GM18870 (cell line): ENCODE measurements around the gene CHD6.

Experiments used
- ATAC-seq: cut with Tn5 transposase; IDR thresholded peaks from one replicate; pipeline ENCODE4 v1.9.1; 2021; ENCODE audit warnings: moderate library complexity; ENCODE audit not compliant: unreplicated experiment

The CHD6 gene

DNA sequence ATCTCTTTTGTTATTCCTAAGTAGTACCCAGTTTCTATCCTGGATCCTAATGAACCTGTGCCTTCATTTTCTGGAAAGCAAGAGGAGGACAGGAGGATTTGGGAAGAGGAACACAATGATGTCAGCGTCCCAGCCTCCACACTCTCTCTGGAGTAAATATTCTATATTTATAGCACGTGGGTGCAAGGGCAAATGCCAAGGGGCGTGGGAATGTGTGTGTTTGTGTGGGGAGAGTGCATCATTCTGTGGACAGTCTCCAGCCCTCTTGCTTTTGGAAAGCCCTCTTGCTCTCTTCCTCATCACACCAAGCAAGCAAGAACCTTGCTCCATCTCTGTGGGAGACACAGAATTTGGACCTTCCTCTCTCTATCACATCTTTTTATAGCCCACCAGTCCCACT, 148.3 kb downstream of the CHD6 start:
- no peak for ATAC-seq

- ATAC-seq = no peak
Measured at GRCh38 chr20:41468994-41469600, 149.1 kb downstream of the CHD6 start.

GRCh38 chr20:41467690-41468089, 150.5 kb downstream of the CHD6 start:
- no peak for ATAC-seq

DNA sequence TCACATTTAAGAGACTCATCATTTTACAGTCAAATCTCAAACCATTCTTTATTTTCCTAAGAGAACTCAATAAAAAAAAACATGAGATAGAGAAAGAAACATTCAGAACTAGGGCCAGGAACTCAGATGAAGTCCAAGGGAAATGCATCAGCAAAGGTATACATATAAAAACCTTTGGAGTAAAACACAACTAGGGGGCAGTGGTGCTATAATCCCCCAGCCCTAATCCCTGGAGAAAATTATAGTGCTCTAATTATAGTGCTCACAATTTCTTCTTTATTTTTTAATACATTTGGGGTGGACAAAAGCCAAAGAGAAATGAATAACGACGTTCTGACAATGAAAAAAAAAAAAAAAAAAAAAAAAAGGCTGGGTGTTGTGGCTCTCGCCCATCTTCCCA, 151.0 kb downstream of the CHD6 start:
- no peak for ATAC-seq

DNA sequence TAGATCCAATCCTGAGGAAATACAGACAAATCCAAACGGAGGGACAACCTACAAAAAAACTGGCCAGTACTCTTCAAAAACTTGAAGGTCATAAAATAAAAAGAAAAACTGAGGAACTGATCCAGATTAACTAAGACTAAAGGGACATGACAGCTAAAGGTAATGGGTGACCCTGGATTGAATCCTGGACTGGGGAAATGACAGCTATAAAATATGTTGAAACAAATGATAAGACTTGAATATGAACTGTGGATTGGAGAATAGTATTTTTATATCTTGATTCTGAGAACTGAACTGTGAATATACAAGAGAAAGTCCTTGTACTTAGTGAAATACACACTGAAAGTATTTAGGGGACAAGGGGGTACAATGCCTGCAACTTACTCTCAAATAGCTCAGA, 154.6 kb downstream of the CHD6 start:
- no peak for ATAC-seq

- peak; percentile 63 for ATAC-seq
Measured at GRCh38 chr20:41462372-41463161, 155.6 kb downstream of the CHD6 start.

DNA sequence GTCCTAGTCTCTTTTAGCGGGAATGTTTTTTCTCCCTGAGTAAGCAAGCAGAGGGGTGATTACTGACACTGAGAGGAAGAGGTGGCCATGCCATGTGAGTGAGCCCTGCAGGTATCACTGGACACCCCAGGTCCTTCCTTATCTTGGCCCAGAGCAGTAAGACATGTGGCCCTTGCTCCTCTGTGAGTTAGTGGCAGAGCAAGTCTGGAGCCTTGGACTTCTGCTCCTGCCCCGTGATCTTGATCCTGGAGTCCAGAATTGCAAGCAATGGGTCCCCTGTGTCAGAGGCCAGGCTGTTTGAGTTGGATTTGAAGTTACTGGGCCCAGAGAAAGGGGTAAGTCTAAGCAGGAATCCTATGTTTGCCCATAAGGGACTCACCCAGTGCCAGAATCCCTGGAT, 159.4 kb downstream of the CHD6 start:
- no peak for ATAC-seq

DNA sequence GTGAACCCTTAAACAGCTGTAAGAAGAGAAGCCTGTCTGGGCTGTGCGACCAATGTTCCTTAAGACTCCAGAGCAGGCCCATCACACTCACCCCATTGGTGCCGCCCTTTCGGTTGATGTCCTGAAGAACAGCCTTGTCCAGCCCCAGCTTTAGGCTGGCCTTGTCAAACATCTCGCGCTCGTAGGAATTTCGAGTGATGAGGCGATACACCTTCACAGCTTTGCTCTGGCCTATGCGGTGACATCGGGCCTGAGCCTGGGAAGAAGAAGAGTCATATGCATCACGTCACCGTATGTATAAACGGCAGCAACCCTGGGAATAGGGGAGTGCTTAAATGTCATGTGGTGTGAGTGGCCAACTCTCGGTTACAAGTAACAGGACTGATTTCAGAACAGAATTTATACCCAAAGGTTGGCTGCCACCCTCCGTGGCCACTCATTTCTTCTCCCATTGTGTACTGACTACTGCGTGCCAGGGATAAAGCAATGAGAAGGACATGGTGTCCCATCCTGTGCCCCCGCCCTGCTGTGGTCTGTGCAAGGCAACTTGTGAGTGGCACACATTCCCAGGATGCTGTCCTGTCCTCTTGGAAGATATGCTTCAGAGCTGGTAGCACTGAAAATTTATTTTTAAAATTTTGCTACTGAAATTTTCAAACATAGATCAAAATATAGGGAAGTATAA, 160.9 kb downstream of the CHD6 start:
- no peak for ATAC-seq

GRCh38 chr20:41456351-41456750, 161.8 kb downstream of the CHD6 start:
- no peak for ATAC-seq

DNA sequence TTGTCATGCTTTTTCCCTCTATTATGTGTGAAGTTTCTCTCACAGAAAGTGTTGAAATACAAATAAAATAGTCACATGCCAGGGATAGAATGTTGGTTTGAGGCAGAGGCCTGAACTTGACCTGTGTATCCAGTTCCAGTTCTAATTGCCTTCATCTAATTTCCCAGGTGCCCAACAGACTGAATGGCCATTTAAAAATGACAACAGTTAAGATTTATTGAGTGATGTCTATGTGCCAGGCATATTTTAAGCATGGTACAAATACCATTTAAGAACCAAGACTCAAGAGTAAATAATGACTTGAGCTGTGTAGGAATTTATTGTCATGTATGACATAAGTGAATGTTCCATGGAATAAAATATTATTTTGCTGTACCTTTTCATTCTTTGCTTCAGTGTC, 163.9 kb downstream of the CHD6 start:
- ATAC-seq = no peak

- no peak for ATAC-seq
Measured at GRCh38 chr20:41453010-41453950, 164.9 kb downstream of the CHD6 start.

- no peak for ATAC-seq
Measured at GRCh38 chr20:41452226-41452625, 166.0 kb downstream of the CHD6 start.

- ATAC-seq = no peak
Measured at GRCh38 chr20:41447006-41447405, 171.2 kb downstream of the CHD6 start.

DNA sequence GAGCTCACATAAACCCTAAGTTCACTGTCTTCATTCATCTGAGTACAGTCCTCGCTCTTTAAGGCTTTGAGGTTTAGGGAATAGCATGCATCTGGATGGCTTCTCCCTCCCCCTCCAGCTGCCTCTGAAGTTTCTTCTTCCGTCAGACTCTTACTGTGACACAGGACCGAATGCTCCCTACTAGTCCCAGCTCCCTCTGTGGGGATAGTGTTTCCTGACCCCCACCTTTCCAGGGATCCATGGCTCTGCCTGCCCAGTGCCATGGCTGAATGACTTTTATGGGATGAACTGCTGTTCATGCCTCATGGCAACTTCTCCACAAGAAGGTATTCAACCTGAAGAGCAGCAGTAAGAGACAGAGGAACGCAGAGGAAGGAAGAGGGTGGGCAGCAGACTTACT, 171.7 kb downstream of the CHD6 start:
- no peak for ATAC-seq

DNA sequence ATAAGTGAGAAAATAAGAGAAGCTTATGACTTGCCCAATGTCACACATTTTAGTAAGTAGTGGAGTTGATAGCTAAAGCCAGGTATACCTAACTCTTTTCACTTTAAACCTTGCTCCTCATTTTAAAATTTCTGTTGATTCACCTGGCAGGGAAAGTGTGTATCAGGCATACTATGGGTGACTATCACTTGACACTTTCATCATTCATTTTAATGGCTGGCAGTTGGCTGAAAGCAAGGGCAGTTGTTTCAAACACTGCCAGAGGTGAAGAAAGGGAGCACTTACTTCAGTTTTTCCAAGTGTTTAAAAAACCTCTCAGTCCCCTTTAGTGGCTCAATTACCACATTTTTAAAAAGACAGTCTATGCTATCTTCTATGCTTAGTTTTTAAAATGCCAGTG, 173.4 kb downstream of the CHD6 start:
- ATAC-seq = no peak

DNA sequence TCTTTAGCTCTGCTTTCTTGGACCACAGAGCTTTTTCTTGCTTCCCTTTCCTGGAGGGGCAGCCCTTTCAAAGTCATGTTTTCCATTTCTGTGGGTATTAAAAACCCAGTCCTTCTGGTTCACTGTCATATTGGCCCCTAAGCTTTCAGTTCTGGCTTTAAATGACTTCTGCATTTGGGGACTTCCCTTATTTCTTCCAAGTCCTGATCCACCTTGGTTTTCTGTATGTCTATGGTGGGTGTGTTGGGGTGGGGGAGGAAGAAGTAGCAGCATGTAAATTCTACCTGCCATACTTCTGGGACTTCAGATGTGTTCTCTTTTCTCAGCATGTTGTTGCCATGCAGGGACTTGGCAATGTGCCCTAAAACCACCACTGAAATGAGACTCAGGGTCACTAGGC, 174.5 kb downstream of the CHD6 start:
- ATAC-seq = no peak

GRCh38 chr20:41440882-41441281, 177.3 kb downstream of the CHD6 start:
- no peak for ATAC-seq

DNA sequence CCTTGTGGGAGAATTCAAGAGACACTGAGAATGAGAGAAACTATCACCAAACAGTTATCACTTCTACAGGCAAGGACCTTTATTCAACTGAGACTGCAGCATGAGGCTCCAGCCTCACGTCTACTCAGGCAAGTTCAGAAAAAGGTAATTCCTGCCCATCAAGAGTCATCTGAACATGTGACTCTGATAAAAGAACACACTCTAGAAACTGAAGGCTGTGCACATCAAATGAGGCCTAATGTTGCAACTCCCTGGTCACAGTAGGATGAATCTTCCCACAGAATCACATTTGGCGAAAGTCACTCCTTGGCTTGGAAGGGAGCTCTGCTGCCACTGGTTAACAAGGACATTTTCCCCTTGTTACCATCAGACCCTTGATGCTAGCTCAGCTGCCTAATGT, 180.3 kb downstream of the CHD6 start:
- no peak for ATAC-seq

DNA sequence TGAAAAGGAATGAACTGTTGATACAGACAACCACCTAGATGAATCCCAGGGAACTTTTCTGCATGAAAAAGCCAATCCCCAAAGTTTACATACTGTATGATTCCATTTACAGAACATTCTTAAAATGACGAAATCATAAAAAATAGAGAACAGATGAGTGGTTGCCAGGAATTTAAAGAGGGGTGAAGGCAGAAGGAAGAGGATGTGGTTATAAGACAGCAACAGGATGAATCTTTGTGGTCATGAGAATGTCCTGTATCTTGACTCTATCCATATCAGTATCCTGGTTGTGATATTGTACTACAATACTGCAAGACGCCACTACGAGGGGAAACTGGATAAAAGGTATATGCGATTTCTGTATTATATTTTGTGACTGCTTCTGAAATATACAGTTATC, 181.5 kb downstream of the CHD6 start:
- ATAC-seq = no peak

DNA sequence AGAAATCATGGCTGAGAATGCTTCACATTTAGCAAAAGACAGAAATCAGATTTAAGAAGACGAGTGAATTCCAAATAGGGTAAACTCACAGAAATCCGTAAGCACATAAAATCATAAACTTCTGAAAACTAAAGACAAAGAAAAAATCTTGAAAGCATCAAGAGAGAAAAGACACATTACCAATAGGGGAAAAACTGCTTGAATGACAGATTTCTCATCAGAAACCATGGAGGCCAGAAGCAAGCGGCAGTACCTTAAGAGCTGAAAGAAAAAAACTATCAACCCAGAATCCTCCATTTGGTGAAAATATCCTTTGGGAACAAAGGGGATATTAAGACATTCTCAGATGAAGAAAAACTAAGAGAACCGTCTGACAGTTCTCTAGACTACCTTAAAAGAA, 185.0 kb downstream of the CHD6 start:
- ATAC-seq = no peak

- ATAC-seq = no peak
Measured at GRCh38 chr20:41432746-41433145, 185.4 kb downstream of the CHD6 start.
